Measurements from ENCODE around the gene KAT8. TPM values are rescaled to one million over a fixed set of nuclear protein-coding genes. Genes with fewer than 3 reads are reported as not detected.
A peak's percentile ranks its signal among the peaks of the same experiment; 100 is the strongest.

Gene KAT8
- 100 to 1,000 TPM in 1 of 5 donors, 10 to 100 TPM in 4; 38.8 to 114 (median 64.9) TPM for total RNA-seq
- 10 to 100 TPM; 45.0 to 51.4 (median 45.8) TPM for polyA plus RNA-seq
- long read RNA-seq, donor 1, transcript KAT8-201 (11 exons, 1,525 nt): major isoform, 7 of 8 reads
- long read RNA-seq, donor 1, partial matches to known transcripts: 0 of 8 reads
- long read RNA-seq, donor 1, other reads (novel, unspliced or antisense): 0 of 8 reads
- long read RNA-seq, donor 2, partial matches to known transcripts: 0 of 7 reads
- long read RNA-seq, donor 2, other reads (novel, unspliced or antisense): 0 of 7 reads
- long read RNA-seq, donor 3, transcript KAT8-201 (11 exons, 1,525 nt): major isoform, 10 of 13 reads
- long read RNA-seq, donor 3, partial matches to known transcripts: 0 of 13 reads
- long read RNA-seq, donor 3, other reads (novel, unspliced or antisense): 0 of 13 reads
- long read RNA-seq, donor 4, partial matches to known transcripts: 0 of 2 reads
- long read RNA-seq, donor 4, other reads (novel, unspliced or antisense): 0 of 2 reads
- long read RNA-seq, donor 5, transcript KAT8-201 (11 exons, 1,525 nt): major isoform, 8 of 13 reads
- long read RNA-seq, donor 5, partial matches to known transcripts: 0 of 13 reads
- long read RNA-seq, donor 5, other reads (novel, unspliced or antisense): 0 of 13 reads
- long read RNA-seq, donor 6, transcript KAT8-201 (11 exons, 1,525 nt): major isoform, 11 of 23 reads
- long read RNA-seq, donor 6, transcript KAT8-205 (3 exons, 1,051 nt): minor isoform, 8 of 23 reads
- long read RNA-seq, donor 6, partial matches to known transcripts: 0 of 23 reads
- long read RNA-seq, donor 6, other reads (novel, unspliced or antisense): 0 of 23 reads
- long read RNA-seq, donor 7, transcript KAT8-201 (11 exons, 1,525 nt): major isoform, 5 of 12 reads
- long read RNA-seq, donor 7, partial matches to known transcripts: 0 of 12 reads
- long read RNA-seq, donor 7, other reads (novel, unspliced or antisense): 0 of 12 reads
- long read RNA-seq, donor 8, transcript KAT8-201 (11 exons, 1,525 nt): major isoform, 7 of 11 reads
- long read RNA-seq, donor 8, partial matches to known transcripts: 0 of 11 reads
- long read RNA-seq, donor 8, other reads (novel, unspliced or antisense): 0 of 11 reads
- long read RNA-seq, donor 9, partial matches to known transcripts: 15 of 26 reads
- long read RNA-seq, donor 9, other reads (novel, unspliced or antisense): 5 of 26 reads
- long read RNA-seq, donor 10, partial matches to known transcripts: 0 of 4 reads
- long read RNA-seq, donor 10, other reads (novel, unspliced or antisense): 0 of 4 reads

GRCh38 chr16:31117384-31118222 is at the start of gene KAT8:
Gene KAT8, plus strand, starts transcription at chr16:31117664. Its CDS starts 18 bp downstream, at chr16:31117682.
- H3K27ac ChIP-seq: peak within 1 kb of the TSS; percentile 98 to 99 (median 98)
- H3K27me3 ChIP-seq: no peaks in the 10 kb centered on the region
- H3K4me3 ChIP-seq: peak within 1 kb of the TSS; percentile 50 to 78 (median 64)
- peak; percentile 99 for DNase-seq
- 0 to 2% (median 1%) methylated on average over 61 to 68 of the region's 68 CpGs for WGBS, 5 donors
- peaks cover 32 to 45% (median 39%) of the 10 kb centered on the region in 4 donors for H3K36me3 ChIP-seq
- H3K9me3 ChIP-seq: no peaks in the 10 kb centered on the region
- intact Hi-C loops (cut with DNase I; ENCODE audit: low total_unique reads): no loop called here
- peaks cover 41 to 56% (median 46%) of the 10 kb centered on the region in 4 donors for H3K4me1 ChIP-seq
- TF ChIP-seq POLR2A (IDR thresholded peaks at IDR 0.05): peak in 2 of 4 donors; percentile 45 to 84
- peak; percentile 96 to 98 (median 97) for TF ChIP-seq POLR2AphosphoS5 (IDR thresholded peaks at IDR 0.05)
- peak; percentile 65 for TF ChIP-seq EP300 (IDR thresholded peaks at IDR 0.05)
- TF ChIP-seq CTCF (IDR thresholded peaks at IDR 0.05): no peak

- Histone ChIP-seq H3K27me3 (no peaks in the 10 kb centered on the region), H3K4me1 (peaks cover 22 to 43% (median 37%) of the 10 kb centered on the region in 4 donors), H3K4me3 (peak overlapping the region in 3 of 4 donors; percentile 92 to 97 (median 92)), H3K27ac (peak overlapping the region in 4 of 5 donors; percentile 86 to 99 (median 97)), H3K36me3 (peaks cover 8 to 10% (median 9%) of the 10 kb centered on the region in 4 donors), H3K9me3 (no peaks in the 10 kb centered on the region)
- TF ChIP-seq POLR2A (IDR thresholded peaks at IDR 0.05) (no peak), POLR2AphosphoS5 (IDR thresholded peaks at IDR 0.05) (no peak), EP300 (IDR thresholded peaks at IDR 0.05) (no peak), CTCF (IDR thresholded peaks at IDR 0.05) (no peak)
- intact Hi-C loops (cut with DNase I; ENCODE audit: low total_unique reads): no loop called here
- peak in 1 of 2 donors; percentile 38 for DNase-seq
- 31 to 42% (median 35%) methylated on average over 4 of the region's 4 CpGs for WGBS, 5 donors
These were observed 45.6 kb upstream of the KAT8 start for GRCh38 chr16:31071861-31072260.

GRCh38 chr16:31072540-31073141 is 44.8 kb upstream of the KAT8 start:
- Histone ChIP-seq H3K9me3 (no peaks in the 10 kb centered on the region), H3K4me1 (peaks cover 22 to 43% (median 37%) of the 10 kb centered on the region in 4 donors), H3K36me3 (peaks cover 16 to 17% (median 16%) of the 10 kb centered on the region in 4 donors), H3K27ac (peak overlapping the region; percentile 86 to 99 (median 97)), H3K27me3 (no peaks in the 10 kb centered on the region), H3K4me3 (peak overlapping the region; percentile 92 to 98 (median 94))
- intact Hi-C loops (cut with DNase I; ENCODE audit: low total_unique reads): no loop called here
- 1 to 2% (median 1%) methylated on average over 27 of the region's 27 CpGs for WGBS, 5 donors
- TF ChIP-seq POLR2A (IDR thresholded peaks at IDR 0.05) (no peak), EP300 (IDR thresholded peaks at IDR 0.05) (no peak), CTCF (IDR thresholded peaks at IDR 0.05) (no peak), POLR2AphosphoS5 (IDR thresholded peaks at IDR 0.05) (no peak)
- peak in 1 of 2 donors; percentile 47 for DNase-seq

All from stomach (tissue), 19 donors.